H1 (cell line): ENCODE measurements around the gene GBGT1. TPM values are rescaled to one million over a fixed set of nuclear protein-coding genes. Genes with fewer than 3 reads are reported as not detected.

Source experiments
- CBX5 ChIP-seq: fragments of 300-800, 300-1000 bp; sonication (generic); IDR thresholded peaks from 2 replicates; pipeline ENCODE4 v1.7.1; 2016; ENCODE audit warnings: antibody characterized with exemption, low read length, low read depth
- CREB1 ChIP-seq: IDR thresholded peaks from 2 replicates; pipeline ENCODE4 v1.6.1; 2012; ENCODE audit warnings: inconsistent platforms
- PHF8 ChIP-seq: fragments of 200-600 bp; sonication (generic); conservative IDR thresholded peaks from 2 replicates; pipeline ENCODE4 v1.7.1; 2012; ENCODE audit warnings: low read depth, mild to moderate bottlenecking, inconsistent platforms, low read length, moderate library complexity
- RAD21 ChIP-seq, 2 experiments: IDR thresholded peaks in 1 of 2; conservative IDR thresholded peaks in 1 of 2; 2 replicates each; pipeline ENCODE4 v1.6.1; 2011; ENCODE audit warnings: low read depth in 2 of 2, low read length in 2 of 2, improper control_type of control experiment in 1 of 2, inconsistent platforms in 1 of 2, mild to moderate bottlenecking in 1 of 2, moderate library complexity in 1 of 2
- RXRA ChIP-seq: IDR thresholded peaks from 2 replicates; pipeline ENCODE4 v1.6.1; 2011; ENCODE audit warnings: low read depth, mild to moderate bottlenecking, low read length, moderate library complexity; ENCODE audit not compliant: insufficient read depth
- USF2 ChIP-seq: IDR thresholded peaks from 2 replicates; pipeline ENCODE4 v1.6.1; 2011; ENCODE audit warnings: low read length, improper control_type of control experiment
- polyA plus RNA-seq, 7 experiments: library from polyadenylated mRNA; depleted of rRNA in 3 of 7; stranded (reverse) in 5 of 7; unstranded in 2 of 7; fragments of >200 nt in 5 of 7; fragments of 200-250 nt in 2 of 7; gene quantifications; 1 replicate in 5 of 7; 2 replicates in 1 of 7; 4 replicates in 1 of 7; pipeline versions ENCODE4 v1.2.1 to v1.2.3, GENCODE V29; 2011 to 2013; ENCODE audit warnings: missing spikeins in 2 of 7, mixed read lengths in 2 of 7
- total RNA-seq: library from RNA; stranded (reverse); fragmentation: NEBNext Ultra II Directional; extraction: Animal tissue kit (Norgen Biotek cat#: 25700); gene quantifications from 2 replicates; pipeline ENCODE4 v1.2.1, GENCODE V29; 2021

GBGT1 gene
- total and polyA plus RNA-seq, 2 of the 8 experiments (the other 6 are each of a cell fraction or from before 2014, with no cell fraction given): 7.1 to 9.7 TPM

GRCh38 chr9:133155156-133155555, 8.6 kb downstream of the GBGT1 start (continued):
- TF ChIP-seq CBX5 (no peak), RAD21 (IDR thresholded peaks at IDR 0.05 in 1 of 2, conservative IDR thresholded peaks at IDR 0.05 in 1 of 2; ENCODE audit: low read depth in 2 of 2, low read length in 2 of 2) (no peak), PHF8 (no peak), USF2 (no peak), RXRA (no peak), CREB1 (no peak)
- TF ChIP-seq, all 59 proteins: peak for 0
